ENCODE data around the gene MED9.
"Not testable (repeated sequence)": the region's sequence is repeated elsewhere in the genome, so short reads cannot be mapped to it uniquely, and the experiment has no call there.

MED9 gene

GRCh38 chr17:17476865-17477467 is at the start of gene MED9:
Gene MED9, plus strand, starts transcription at chr17:17477000. Its CDS starts 42 bp downstream, at chr17:17477042.
- no peak for DNase-seq

- no peak for DNase-seq
Observed at GRCh38 chr17:17429222-17429621, 47.6 kb upstream of the MED9 start.

GRCh38 chr17:17430924-17431323 is 45.9 kb upstream of the MED9 start:
- DNase-seq, result not testable (repeated sequence)

GRCh38 chr17:17431605-17432004 is 45.2 kb upstream of the MED9 start:
- DNase-seq, result no peak

GRCh38 chr17:17433000-17433703 is 43.6 kb upstream of the MED9 start:
- peak; percentile 47 for DNase-seq

- DNase-seq, result no peak
Observed at GRCh38 chr17:17434477-17434876, 42.3 kb upstream of the MED9 start.

- DNase-seq, result no peak
Observed at GRCh38 chr17:17435323-17435722, 41.5 kb upstream of the MED9 start.

GRCh38 chr17:17437461-17437860 is 39.3 kb upstream of the MED9 start:
- DNase-seq, result no peak

GRCh38 chr17:17437893-17438292 is 38.9 kb upstream of the MED9 start:
- DNase-seq, result no peak

- DNase-seq, result no peak
Observed at GRCh38 chr17:17440010-17440843, 36.6 kb upstream of the MED9 start.

GRCh38 chr17:17440938-17441675 is 35.7 kb upstream of the MED9 start:
- no peak for DNase-seq

GRCh38 chr17:17443173-17443572 is 33.6 kb upstream of the MED9 start:
- DNase-seq, result no peak

GRCh38 chr17:17445296-17445924 is 31.4 kb upstream of the MED9 start:
- DNase-seq, result no peak

- DNase-seq, result no peak
Observed at GRCh38 chr17:17445925-17446665, 30.7 kb upstream of the MED9 start.

- no peak for DNase-seq
Observed at GRCh38 chr17:17446666-17447155, 30.1 kb upstream of the MED9 start.

- DNase-seq, result no peak
Observed at GRCh38 chr17:17447264-17447663, 29.5 kb upstream of the MED9 start.

- no peak for DNase-seq
Observed at GRCh38 chr17:17448076-17448475, 28.7 kb upstream of the MED9 start.

- DNase-seq, result no peak
Observed at GRCh38 chr17:17448723-17449122, 28.1 kb upstream of the MED9 start.

- no peak for DNase-seq
Observed at GRCh38 chr17:17453088-17453487, 23.7 kb upstream of the MED9 start.

GRCh38 chr17:17454276-17454675 is 22.5 kb upstream of the MED9 start:
- DNase-seq, result no peak

- not testable (repeated sequence) for DNase-seq
Observed at GRCh38 chr17:17454700-17455099, 22.1 kb upstream of the MED9 start.

GRCh38 chr17:17455173-17455572 is 21.6 kb upstream of the MED9 start:
- DNase-seq, result no peak

Measured in SIG-M5 (cell line).